Suprapubic skin (tissue), 3 donors: ENCODE results near the gene C19orf38.

Source experiments
- EP300 ChIP-seq: sonication (generic); formaldehyde crosslinking; IDR thresholded peaks from one replicate; pipeline ENCODE4 v1.6.1; 2017; ENCODE audit warnings: antibody characterized with exemption
- TF ChIP-seq, protein P1 (sequence below), 2 donors: fragments of 200-600 bp in 1 of 2; fragments of 450-650 bp in 1 of 2; sonication (generic) in 1 of 2; IDR thresholded peaks; one replicate each; pipeline ENCODE4 v1.5.1; 2016 to 2019; ENCODE audit warnings: antibody characterized with exemption in 2 of 2, mild to moderate bottlenecking in 1 of 2, moderate library complexity in 1 of 2

DNA sequence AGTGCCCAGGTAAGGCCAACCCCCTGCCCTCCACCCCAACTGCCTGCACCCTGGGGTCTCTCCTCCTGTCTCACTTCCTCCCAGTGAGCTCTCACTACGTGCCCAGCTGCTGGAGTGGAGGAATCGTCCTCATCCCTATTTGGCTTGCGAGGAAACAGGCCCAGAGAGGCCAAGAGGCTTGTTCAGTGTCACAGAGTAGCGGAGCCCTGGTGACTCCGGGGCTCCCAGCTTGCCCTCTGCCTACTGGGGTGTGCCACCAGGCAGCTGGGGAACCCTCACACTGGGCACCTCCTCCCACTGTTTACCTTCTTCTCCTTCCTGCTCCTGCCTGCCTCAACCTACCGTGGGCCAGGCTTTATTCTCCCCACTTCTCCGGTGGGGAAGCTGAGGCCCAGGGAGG lies 17.8 kb upstream of the C19orf38 start:
- TF ChIP-seq, protein P1, sequence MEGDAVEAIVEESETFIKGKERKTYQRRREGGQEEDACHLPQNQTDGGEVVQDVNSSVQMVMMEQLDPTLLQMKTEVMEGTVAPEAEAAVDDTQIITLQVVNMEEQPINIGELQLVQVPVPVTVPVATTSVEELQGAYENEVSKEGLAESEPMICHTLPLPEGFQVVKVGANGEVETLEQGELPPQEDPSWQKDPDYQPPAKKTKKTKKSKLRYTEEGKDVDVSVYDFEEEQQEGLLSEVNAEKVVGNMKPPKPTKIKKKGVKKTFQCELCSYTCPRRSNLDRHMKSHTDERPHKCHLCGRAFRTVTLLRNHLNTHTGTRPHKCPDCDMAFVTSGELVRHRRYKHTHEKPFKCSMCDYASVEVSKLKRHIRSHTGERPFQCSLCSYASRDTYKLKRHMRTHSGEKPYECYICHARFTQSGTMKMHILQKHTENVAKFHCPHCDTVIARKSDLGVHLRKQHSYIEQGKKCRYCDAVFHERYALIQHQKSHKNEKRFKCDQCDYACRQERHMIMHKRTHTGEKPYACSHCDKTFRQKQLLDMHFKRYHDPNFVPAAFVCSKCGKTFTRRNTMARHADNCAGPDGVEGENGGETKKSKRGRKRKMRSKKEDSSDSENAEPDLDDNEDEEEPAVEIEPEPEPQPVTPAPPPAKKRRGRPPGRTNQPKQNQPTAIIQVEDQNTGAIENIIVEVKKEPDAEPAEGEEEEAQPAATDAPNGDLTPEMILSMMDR (IDR thresholded peaks at IDR 0.05): no peak
- no peak for TF ChIP-seq EP300
